ENCODE data around the gene FUT7. TPM values are rescaled to one million over a fixed set of nuclear protein-coding genes. Genes with fewer than 3 reads are reported as not detected.

Gene FUT7
- total and polyA plus RNA-seq, 8 donors, result 0.08 to 2.9 (median 0.11) TPM; not detected in 3

DNA sequence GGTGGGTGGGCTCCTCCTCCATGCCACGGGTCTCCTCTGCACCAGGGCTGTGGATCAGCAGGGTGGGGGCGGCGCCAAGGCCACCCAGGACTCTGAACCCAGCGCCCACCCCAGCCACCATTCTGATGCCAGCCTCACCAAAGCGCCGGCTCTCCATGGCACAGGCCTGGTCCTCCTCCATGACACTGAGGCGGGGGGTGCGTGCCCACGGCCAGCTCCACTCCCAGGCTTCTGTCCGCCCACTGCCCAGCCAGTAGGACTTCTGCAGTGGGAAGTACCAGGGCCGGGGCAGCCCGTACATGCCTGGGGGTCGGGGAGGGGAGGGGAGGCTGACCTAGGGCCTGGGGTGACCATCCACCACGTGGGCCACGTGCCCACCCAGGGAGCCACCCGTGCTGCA is 15.5 kb downstream of the FUT7 start:
- TF ChIP-seq, protein P1, sequence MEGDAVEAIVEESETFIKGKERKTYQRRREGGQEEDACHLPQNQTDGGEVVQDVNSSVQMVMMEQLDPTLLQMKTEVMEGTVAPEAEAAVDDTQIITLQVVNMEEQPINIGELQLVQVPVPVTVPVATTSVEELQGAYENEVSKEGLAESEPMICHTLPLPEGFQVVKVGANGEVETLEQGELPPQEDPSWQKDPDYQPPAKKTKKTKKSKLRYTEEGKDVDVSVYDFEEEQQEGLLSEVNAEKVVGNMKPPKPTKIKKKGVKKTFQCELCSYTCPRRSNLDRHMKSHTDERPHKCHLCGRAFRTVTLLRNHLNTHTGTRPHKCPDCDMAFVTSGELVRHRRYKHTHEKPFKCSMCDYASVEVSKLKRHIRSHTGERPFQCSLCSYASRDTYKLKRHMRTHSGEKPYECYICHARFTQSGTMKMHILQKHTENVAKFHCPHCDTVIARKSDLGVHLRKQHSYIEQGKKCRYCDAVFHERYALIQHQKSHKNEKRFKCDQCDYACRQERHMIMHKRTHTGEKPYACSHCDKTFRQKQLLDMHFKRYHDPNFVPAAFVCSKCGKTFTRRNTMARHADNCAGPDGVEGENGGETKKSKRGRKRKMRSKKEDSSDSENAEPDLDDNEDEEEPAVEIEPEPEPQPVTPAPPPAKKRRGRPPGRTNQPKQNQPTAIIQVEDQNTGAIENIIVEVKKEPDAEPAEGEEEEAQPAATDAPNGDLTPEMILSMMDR (IDR thresholded peaks at IDR 0.05), result no peak
- Histone ChIP-seq H3K4me3 (no peak overlapping the region), H3K4me1 (no peaks in the 10 kb centered on the region), H3K27me3 (no peaks in the 10 kb centered on the region), H3K27ac (no peak overlapping the region), H3K36me3 (peaks cover 0 to 81% of the 10 kb centered on the region in 2 donors), H3K9me3 (no peaks in the 10 kb centered on the region)
- ATAC-seq, result no peak
- intact Hi-C loops (cut with DNase I), result no loop called here
- no peak for DNase-seq

DNA sequence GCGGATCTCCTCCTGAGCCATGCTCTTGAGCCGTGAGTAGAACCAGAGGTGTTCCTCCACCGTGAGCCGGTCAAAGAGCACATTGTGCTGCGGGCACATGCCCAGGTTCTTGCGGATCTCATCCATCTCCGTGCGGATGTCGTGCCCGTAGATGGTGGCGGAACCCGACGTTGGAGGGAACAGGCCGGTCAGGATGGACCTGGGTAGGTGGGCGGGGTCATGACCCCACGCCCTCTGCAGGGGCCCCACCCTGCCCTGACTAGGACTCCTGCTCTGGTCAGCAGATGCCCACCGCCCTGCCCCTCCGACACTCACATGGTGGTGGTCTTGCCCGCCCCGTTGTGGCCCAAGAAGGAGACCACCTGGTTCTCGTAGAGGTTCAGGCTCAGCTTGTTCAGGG is 15.9 kb downstream of the FUT7 start:
- no peak overlapping the region for H3K4me3 ChIP-seq
- peaks cover 0 to 80% of the 10 kb centered on the region in 2 donors for H3K36me3 ChIP-seq
- H3K27ac ChIP-seq, result no peak overlapping the region
- no peaks in the 10 kb centered on the region for H3K4me1 ChIP-seq
- no peaks in the 10 kb centered on the region for H3K27me3 ChIP-seq
- no peak for ATAC-seq
- intact Hi-C loops (cut with DNase I), result no loop called here
- no peaks in the 10 kb centered on the region for H3K9me3 ChIP-seq
- DNase-seq, result no peak
- TF ChIP-seq, protein P1 (IDR thresholded peaks at IDR 0.05), result no peak

DNA sequence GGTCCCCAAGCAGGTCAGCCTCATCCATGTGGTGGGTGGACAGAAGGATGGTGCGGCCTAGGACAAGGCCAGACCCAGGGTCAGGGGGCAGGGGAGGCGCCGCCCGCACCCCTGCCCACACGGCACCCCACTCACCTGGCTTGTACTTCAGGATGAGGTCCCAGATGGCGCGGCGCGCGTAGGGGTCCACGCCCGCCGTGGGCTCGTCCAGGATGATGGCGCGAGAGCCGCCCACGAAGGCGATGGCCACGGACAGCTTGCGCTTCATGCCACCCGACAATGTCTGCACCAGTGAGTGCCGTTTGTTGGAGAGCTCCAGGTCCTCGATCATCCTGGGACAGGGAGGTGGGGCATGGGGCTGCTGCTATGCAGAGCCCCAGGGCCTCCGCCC is 16.4 kb downstream of the FUT7 start:
- TF ChIP-seq, protein P1 (IDR thresholded peaks at IDR 0.05), result no peak
- DNase-seq, result no peak
- ATAC-seq, result no peak
- intact Hi-C loops (cut with DNase I), result no loop called here
- Histone ChIP-seq H3K27me3 (no peaks in the 10 kb centered on the region), H3K4me3 (no peak overlapping the region), H3K36me3 (peaks cover 0 to 75% of the 10 kb centered on the region in 2 donors), H3K9me3 (no peaks in the 10 kb centered on the region), H3K27ac (no peak overlapping the region), H3K4me1 (no peaks in the 10 kb centered on the region)

DNA sequence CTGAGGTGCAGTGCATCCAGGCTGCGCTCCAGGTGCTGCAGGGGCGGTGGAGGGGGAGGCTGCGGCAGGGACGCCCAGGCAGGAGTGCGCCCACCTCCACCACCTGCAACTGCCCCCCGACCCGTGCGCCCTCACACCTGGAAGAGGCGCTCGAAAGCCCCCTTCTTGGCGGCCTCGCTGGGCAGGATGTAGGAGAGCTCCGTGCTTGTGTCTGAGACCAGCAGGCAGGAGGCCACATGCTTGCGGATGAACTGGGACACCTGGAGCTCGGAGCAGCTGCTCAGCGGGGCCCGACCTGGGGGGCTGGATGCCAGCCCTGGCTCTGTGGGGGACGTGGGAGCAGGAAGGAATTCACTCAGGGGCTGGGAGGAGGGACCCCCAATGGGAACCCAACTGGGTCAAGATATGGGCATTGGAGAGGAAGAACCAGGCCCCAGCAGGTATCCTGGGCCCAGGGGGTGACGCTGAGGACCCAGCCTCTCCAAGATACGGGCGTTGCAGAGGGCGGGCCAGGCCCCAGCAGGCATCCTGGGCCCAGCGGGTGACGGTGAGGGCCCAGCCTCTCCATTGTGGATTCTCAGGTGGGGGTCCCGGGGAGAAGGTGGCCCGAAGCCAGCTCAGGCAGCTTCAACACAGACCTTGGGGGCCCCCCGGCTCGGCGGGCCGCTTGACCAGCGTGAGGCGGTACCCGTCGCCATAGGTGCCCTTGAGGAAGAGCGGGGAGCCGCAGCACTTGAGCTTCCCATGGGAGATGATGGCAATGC is 16.9 kb downstream of the FUT7 start:
- Histone ChIP-seq H3K27ac (no peak overlapping the region), H3K27me3 (no peaks in the 10 kb centered on the region), H3K9me3 (no peaks in the 10 kb centered on the region), H3K4me3 (no peak overlapping the region), H3K36me3 (peaks cover 0 to 77% of the 10 kb centered on the region in 2 donors), H3K4me1 (no peaks in the 10 kb centered on the region)
- intact Hi-C loops (cut with DNase I), result no loop called here
- no peak for DNase-seq
- TF ChIP-seq, protein P1 (IDR thresholded peaks at IDR 0.05), result no peak
- no peak for ATAC-seq

DNA sequence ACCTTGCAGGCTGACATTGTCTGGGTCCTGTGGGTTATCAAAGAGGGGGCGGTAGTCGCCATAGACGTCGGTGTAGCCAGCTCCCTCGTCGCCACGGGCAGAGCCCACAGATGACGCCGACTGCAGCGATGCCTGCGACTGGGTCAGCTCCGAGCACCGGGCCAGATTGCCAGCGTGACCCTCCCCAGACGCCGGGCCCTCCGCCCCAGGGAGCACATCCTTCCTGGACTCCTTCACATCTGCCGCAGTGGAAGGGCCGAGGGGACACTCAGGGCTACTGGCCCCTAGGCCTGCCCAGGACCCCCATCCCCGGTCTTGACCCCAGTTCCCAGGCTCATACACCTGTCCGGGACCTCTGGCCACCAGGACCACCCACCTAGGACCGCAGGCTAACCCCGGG is 17.7 kb downstream of the FUT7 start:
- no peak for ATAC-seq

More for the DNA sequence above, 17.7 kb downstream of the FUT7 start:
- Histone ChIP-seq H3K9me3 (no peaks in the 10 kb centered on the region), H3K27ac (no peak overlapping the region), H3K27me3 (no peaks in the 10 kb centered on the region), H3K36me3 (peaks cover 0 to 84% of the 10 kb centered on the region in 2 donors), H3K4me3 (no peak overlapping the region), H3K4me1 (no peaks in the 10 kb centered on the region)
- intact Hi-C loops (cut with DNase I), result no loop called here
- DNase-seq, result no peak
- TF ChIP-seq, protein P1 (IDR thresholded peaks at IDR 0.05), result no peak

Measured in left lung (tissue), 10 donors.